H4 (cell line): ENCODE measurements around the gene KCNC4. TPM values are rescaled to one million over a fixed set of nuclear protein-coding genes. Genes with fewer than 3 reads are reported as not detected.

Experiments used
- DNase-seq: peaks from one replicate; pipeline ENCODE4 v3.0.0-alpha.2; 2015; ENCODE audit warnings: low spot score
- total RNA-seq: library from RNA; depleted of rRNA; stranded (reverse); fragments of >200 nt; shearing (Covaris generic); gene quantifications from 2 replicates; pipeline ENCODE4 v1.2.3, GENCODE V29; 2014

KCNC4 gene
- total RNA-seq, 1 experiment from 2014 or later, result 0.72 TPM

- no peak for DNase-seq
These were observed 20.5 kb downstream of the KCNC4 start for GRCh38 chr1:110230381-110231199.

DNA sequence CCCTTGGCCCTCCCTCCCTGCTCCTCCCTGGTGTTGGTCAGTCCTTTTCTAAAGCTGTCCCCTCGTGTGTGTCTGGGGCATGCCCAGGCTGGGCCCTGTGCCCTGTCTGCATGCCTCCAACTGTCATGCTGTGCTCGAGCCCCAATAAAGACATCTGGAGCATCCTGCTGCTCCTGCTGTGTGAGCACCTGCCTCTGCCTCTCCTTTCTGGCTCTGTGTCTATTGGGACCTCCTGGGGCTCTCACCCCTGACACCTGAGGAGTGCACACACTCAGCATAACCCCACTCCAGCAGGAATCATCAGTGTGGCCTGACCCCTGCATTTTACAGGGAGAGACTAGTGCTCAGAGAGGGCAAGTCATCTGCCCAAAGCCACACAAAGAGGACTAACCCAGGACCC lies 23.7 kb downstream of the KCNC4 start:
- DNase-seq, result no peak

DNA sequence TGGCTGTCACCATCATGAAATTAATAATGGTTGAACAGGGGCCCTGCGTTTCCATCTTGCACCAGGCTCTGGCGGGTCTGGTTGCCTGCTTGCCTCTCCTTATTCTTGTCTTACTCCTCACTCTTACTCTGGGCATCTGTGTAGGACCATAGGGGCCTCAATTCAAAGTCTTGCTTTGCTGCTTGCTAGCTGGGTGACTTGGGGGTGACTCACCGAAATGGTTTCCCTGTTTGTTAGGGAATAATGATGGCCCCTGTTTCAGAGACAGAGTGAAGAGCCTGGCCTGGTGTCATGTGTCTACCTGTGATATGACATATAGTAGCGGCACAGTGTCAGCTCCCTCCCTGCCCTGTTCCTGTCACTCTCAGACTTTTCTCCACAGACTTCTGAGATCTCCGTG lies 24.6 kb downstream of the KCNC4 start:
- DNase-seq, result no peak

DNA sequence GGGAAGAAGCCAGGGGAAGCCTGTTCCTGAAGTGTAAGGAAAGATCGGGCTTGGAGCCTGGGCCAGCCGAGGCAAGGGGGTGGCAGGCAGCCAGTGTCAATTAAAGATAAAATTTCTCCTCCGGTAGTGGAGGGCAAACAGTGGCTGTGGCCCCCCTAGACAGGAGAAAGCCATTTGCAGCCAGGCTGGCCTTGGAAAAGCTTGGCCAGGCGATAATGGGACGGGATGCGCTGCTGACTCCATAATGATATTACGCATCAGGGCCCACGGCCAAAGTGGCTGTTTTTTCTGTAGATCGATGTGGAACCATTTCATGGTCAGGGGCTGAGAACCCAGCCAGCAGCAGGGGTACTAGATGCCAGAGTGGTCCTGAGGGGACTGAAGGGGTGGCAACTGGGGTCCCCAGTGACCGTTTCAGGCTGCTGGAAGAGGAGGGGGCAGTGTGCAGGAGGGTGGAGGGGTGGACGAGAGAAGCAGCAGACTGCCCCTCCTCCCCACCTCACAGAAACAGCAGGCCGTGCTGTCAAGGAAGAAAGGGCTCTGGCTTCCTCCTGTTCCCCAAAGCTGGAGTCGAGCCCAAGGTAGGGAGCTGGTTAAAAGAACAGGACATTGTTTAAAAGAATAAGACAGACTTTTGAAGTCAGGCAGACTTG lies 25.2 kb downstream of the KCNC4 start:
- no peak for DNase-seq

- peak; percentile 29 for DNase-seq
These were observed 25.9 kb downstream of the KCNC4 start for GRCh38 chr1:110235834-110236682.

DNA sequence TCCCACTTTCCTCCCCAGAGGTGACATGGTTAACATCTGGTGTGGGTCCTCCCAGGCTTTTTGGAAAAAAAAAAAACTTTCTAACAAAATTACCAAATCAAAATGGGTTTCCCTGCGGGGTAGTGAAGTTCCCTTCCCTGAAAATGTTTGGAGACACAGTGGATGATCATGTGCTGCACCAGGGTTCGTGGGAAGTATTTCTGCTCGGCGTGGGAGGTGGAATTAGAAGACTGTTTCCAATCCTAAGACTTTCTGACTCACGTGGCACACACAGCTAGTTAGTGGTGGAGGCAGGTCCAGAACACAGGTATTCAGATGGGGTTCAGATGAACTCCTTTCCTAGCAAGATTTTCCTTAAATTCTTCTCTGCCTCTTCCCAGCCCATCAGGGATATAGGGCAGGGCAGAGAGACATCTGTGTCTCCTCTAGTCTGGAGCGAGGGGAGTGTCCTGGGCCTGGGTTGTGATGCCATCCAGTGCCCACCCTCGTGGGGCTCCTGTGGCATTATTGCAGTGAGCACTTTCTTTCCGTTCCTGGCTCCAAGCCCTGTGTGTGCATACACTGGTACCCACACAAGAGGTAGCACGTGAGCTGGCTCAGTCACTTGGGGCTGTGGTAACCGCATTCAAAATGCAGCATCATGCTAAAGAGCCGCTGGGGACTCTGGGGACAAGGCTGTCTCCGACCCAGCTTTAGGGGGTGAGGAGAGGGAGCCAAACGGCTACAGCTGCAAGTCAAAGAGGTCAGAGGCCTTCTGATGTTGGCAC lies 27.5 kb downstream of the KCNC4 start:
- no peak for DNase-seq

DNA sequence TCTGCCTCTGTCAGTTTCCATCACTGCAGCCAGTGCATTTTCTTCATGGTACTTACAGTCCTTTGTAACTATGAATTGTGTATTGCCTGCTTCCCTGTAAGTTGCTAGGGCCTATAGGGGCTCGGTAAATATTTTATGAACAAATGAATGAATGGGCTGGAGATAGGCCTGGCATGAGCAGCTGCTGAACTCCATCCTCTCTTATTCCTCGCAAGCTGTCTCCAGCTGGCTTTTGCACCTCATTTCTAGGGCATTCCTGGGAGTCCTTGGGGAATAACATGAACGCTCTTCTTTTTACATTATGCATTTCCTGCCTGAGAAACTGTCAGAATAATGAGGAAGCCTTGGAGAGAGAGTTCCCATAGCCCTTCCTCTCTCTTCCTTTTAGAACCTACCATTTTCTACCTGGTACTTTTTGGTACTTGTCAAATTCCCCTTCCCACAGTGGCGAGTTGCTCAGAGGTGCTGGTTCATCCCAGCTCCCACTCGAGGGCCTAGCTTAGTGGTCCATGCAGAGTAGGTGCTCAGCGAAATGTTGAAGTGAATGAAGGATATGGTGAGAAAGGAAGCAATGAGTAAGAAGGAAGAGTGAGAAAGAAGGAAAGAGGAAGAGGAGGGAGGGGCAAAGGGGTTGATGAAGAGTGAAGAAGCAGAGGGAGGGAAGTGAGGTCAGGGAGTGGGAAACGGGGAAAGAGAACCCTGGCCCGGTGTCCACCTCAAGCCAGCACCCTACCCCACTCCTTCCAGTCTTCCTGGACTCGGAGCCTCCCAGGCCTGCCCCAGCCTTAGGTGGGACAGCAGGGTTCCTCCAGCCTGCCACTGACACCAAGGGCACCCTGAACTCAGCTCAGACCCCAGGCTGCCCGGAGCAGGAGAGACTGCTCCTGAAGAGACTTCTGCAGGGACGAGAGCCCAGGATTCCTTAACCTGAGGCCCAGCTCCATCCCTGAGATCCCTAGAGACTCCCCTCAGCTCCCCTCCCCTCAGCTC lies 29.6 kb downstream of the KCNC4 start:
- DNase-seq, result no peak

DNA sequence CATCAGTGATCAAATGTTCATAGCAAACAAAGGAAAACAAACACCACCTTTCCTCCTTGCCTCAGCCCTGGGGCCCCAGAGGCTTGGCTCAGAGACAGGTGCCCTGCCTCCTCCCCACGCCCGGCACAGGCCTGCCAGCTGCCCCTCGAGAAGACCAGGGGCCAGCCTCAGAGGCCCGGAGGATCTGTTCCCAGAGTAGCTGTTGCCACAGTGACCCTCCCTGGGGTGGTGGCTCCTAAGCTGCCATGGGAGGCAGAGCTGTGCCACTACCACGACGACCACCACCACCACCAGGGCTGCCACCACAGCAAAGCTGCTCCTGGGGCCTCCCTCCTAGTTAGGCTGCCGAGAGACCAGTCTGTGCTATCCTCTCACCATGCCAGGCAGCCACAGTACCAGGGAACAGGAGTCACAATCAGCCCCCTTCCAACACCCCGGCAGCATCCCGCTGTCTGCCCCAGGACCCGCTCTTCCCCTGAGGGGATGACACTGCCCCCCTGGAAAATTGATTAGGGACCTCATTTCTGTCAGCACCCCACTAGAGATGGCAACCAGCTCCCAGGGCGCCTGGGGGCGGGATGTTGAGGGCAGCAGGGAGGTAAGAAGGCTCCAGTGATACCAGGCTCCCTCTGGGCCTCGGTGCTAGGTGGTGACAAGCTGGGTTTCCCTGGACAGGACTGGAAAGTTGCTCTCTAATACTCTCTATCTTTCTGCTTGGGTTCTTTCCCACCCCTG lies 30.5 kb downstream of the KCNC4 start:
- no peak for DNase-seq

DNA sequence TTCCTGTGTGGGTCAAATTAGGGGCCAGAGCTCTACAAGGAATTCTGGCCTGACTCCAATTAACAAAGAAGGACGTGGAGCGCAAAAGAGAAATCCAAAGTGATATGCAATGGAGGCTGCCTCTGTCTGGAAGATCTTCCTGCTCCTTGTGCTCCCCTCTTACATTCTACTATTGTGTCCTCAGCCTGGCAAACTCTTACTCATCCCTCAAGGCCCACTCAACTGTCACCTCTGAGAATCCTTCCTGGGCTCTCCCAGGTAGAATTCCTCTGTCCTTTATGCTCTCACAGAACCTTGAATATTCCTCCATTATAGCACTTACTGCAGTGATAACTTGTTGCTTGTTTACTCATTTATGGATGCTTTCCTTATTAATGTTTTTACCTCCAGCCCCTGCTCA lies 31.4 kb downstream of the KCNC4 start:
- DNase-seq, result no peak

DNA sequence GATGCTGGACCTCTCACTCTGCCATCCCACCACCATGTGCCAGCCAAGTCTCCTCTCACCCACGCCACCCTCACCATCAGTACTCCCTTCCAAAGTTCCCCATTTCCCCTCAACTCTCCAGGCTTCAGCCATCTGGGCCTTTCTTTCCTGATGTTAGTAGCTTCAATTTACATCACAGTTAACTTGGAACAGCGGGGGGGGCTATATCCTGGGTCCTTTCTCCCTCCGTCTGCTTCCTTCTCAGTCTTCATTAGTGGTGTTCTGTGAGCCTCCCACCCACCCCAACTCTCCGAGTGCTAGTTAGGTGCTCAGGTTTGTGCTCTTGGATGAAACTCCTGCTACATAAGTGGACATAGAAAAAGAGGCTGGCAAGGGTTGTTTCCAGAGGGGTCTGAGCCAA lies 31.9 kb downstream of the KCNC4 start:
- DNase-seq, result no peak

DNA sequence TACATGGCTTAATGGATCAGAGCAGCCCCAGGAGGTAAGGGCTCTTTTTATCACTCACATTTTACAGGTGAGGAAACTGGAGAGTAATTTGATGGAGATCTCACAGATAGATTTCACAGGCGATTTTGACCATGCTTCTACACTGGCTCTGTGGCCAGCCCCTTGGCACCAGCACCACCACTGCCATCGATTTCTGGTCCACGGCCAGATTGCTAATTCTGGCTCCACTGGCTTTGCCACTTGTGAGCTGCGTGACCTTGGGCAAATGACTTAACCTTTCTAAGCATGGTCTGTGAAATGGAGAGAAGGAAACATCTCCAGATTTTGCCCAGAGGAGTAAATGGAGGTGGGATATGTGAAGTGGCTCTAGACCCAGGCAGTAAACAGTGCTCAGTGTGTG lies 32.6 kb downstream of the KCNC4 start:
- no peak for DNase-seq

DNA sequence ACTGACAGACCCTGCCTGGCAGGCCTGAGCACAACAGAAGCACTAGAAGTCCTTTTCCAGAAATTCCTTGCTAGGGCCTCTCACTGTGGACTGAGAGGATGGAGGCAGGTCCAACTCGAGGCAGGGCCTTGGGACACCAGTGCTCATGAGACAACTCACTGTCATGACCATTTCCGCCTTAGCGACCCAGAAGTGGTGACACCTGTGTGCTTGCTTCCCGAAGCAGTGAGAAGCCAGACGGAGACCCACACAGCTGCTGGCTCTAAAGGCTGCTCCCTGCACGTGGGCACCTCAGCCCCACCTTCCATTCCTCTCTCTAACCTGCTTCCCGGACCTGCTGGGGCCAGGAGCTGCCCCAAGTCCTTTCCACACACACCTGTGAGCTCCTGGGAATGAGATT lies 33.0 kb downstream of the KCNC4 start:
- no peak for DNase-seq

DNA sequence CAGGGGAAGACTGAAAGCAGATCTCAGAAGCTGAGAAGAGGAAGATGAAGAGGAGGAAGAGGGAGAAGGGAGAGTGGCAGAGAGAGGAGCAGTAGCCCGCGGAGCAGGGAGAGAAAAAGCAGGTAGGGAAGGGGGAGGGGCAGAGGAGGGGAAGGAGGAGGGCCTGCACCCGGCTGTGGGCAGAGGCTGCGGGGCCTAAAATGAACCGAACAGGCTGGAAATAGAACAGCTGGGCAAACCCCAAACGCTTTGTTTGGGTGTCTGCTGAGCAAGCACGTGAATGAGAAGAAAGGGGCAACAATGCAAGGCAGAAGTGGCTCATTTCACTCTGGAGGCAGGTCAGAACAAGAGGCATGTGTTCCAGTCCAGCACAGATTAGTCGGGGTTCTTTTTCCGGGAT lies 33.5 kb downstream of the KCNC4 start:
- no peak for DNase-seq

GRCh38 chr1:110245876-110246620 lies 35.9 kb downstream of the KCNC4 start:
- DNase-seq, result no peak

DNA sequence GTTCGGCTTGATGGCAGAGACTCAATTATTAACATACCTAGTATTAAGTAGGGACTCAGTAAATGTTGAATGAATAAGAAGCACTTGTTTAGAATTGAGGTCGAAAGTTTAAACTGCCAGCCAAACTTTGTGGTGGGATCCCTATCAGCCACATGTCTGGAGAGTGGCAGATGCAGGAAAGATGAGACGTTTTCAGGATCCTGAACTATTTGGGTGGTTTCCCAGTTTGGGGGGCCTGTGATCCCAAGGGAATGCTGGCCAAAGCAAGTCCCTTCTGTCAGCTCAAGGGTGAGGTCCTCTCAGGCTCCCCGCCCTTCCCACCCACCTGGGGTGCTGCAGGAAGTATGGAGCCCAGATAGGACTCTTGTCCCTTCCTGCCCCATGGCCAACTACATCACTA lies 38.6 kb downstream of the KCNC4 start:
- no peak for DNase-seq

- DNase-seq, result no peak
These were observed 39.1 kb downstream of the KCNC4 start for GRCh38 chr1:110249256-110249655.

- DNase-seq, result no peak
These were observed 39.9 kb downstream of the KCNC4 start for GRCh38 chr1:110250008-110250407.

GRCh38 chr1:110250749-110251148 lies 40.6 kb downstream of the KCNC4 start:
- no peak for DNase-seq

- no peak for DNase-seq
These were observed 43.1 kb downstream of the KCNC4 start for GRCh38 chr1:110253213-110253612.
